ENCODE measurements around the gene BORCS5. TPM values are rescaled to one million over a fixed set of nuclear protein-coding genes. Genes with fewer than 3 reads are reported as not detected.

The BORCS5 gene
- total RNA-seq, 1 experiment from 2014 or later: 6.4 TPM

GRCh38 chr12:12392413-12392812, 35.5 kb downstream of the BORCS5 start:
- no peak overlapping the region for H3K27ac ChIP-seq (ENCODE audit: low read length)
- no peak overlapping the region for H3K9ac ChIP-seq (ENCODE audit: low read length)
- H3K4me2 ChIP-seq (ENCODE audit: low read depth, low read length, poor library complexity, severe bottlenecking): no peak overlapping the region
- H3K4me3 ChIP-seq (ENCODE audit: low read length): no peak overlapping the region
- no peak overlapping the region for H2AFZ ChIP-seq (ENCODE audit: low read length)
- no peaks in the 10 kb centered on the region for H3K9me3 ChIP-seq (ENCODE audit: low read length)
- no peaks in the 10 kb centered on the region for H4K20me1 ChIP-seq (ENCODE audit: insufficient read depth, low read depth, low read length)
- no peaks in the 10 kb centered on the region for H3K9me2 ChIP-seq (replicated peaks; ENCODE audit: insufficient read depth, low read length)
- H3K79me2 ChIP-seq (ENCODE audit: low read length): no peaks in the 10 kb centered on the region
- no peaks in the 10 kb centered on the region for H3K36me3 ChIP-seq (ENCODE audit: insufficient read depth, low read length)
- H3K4me1 ChIP-seq (ENCODE audit: low read length): no peaks in the 10 kb centered on the region
- H3K27me3 ChIP-seq (ENCODE audit: low read length): no peaks in the 10 kb centered on the region
- no peak for DNase-seq

- H3K36me3 ChIP-seq (ENCODE audit: insufficient read depth, low read length): no peaks in the 10 kb centered on the region
- H3K27me3 ChIP-seq (ENCODE audit: low read length): no peaks in the 10 kb centered on the region
- H3K4me2 ChIP-seq (ENCODE audit: low read depth, low read length, poor library complexity, severe bottlenecking): no peak overlapping the region
- no peak overlapping the region for H3K4me3 ChIP-seq (ENCODE audit: low read length)
- no peaks in the 10 kb centered on the region for H4K20me1 ChIP-seq (ENCODE audit: insufficient read depth, low read depth, low read length)
- H3K79me2 ChIP-seq (ENCODE audit: low read length): no peaks in the 10 kb centered on the region
- H3K27ac ChIP-seq (ENCODE audit: low read length): no peak overlapping the region
- H3K9ac ChIP-seq (ENCODE audit: low read length): no peak overlapping the region
- no peak overlapping the region for H2AFZ ChIP-seq (ENCODE audit: low read length)
- no peaks in the 10 kb centered on the region for H3K9me3 ChIP-seq (ENCODE audit: low read length)
- no peaks in the 10 kb centered on the region for H3K9me2 ChIP-seq (replicated peaks; ENCODE audit: insufficient read depth, low read length)
- DNase-seq: no peak
- H3K4me1 ChIP-seq (ENCODE audit: low read length): no peaks in the 10 kb centered on the region
Observed at GRCh38 chr12:12393171-12393570, 36.3 kb downstream of the BORCS5 start.

- H3K27ac ChIP-seq (ENCODE audit: low read length): no peak overlapping the region
- no peaks in the 10 kb centered on the region for H3K36me3 ChIP-seq (ENCODE audit: insufficient read depth, low read length)
- no peaks in the 10 kb centered on the region for H3K27me3 ChIP-seq (ENCODE audit: low read length)
- DNase-seq: no peak
- no peak overlapping the region for H3K4me3 ChIP-seq (ENCODE audit: low read length)
- H2AFZ ChIP-seq (ENCODE audit: low read length): no peak overlapping the region
- no peaks in the 10 kb centered on the region for H3K79me2 ChIP-seq (ENCODE audit: low read length)
- no peaks in the 10 kb centered on the region for H3K4me1 ChIP-seq (ENCODE audit: low read length)
- no peaks in the 10 kb centered on the region for H3K9me3 ChIP-seq (ENCODE audit: low read length)
- H3K9ac ChIP-seq (ENCODE audit: low read length): no peak overlapping the region
- H4K20me1 ChIP-seq (ENCODE audit: insufficient read depth, low read depth, low read length): no peaks in the 10 kb centered on the region
- no peak overlapping the region for H3K4me2 ChIP-seq (ENCODE audit: low read depth, low read length, poor library complexity, severe bottlenecking)
- no peaks in the 10 kb centered on the region for H3K9me2 ChIP-seq (replicated peaks; ENCODE audit: insufficient read depth, low read length)
Observed at GRCh38 chr12:12396694-12397093, 39.8 kb downstream of the BORCS5 start.

- Histone ChIP-seq H4K20me1 (ENCODE audit: insufficient read depth, low read depth, low read length) (no peaks in the 10 kb centered on the region), H3K4me2 (ENCODE audit: low read depth, low read length, poor library complexity, severe bottlenecking) (no peak overlapping the region), H3K36me3 (ENCODE audit: insufficient read depth, low read length) (no peaks in the 10 kb centered on the region), H3K4me3 (ENCODE audit: low read length) (no peak overlapping the region), H3K9me2 (replicated peaks; ENCODE audit: insufficient read depth, low read length) (no peaks in the 10 kb centered on the region), H2AFZ (ENCODE audit: low read length) (no peak overlapping the region), H3K9me3 (ENCODE audit: low read length) (no peaks in the 10 kb centered on the region), H3K9ac (ENCODE audit: low read length) (no peak overlapping the region), H3K27ac (ENCODE audit: low read length) (no peak overlapping the region), H3K79me2 (ENCODE audit: low read length) (no peaks in the 10 kb centered on the region), H3K27me3 (ENCODE audit: low read length) (no peaks in the 10 kb centered on the region), H3K4me1 (ENCODE audit: low read length) (no peaks in the 10 kb centered on the region)
- no peak for DNase-seq
Observed at GRCh38 chr12:12397184-12397583, 40.3 kb downstream of the BORCS5 start.

- Histone ChIP-seq H3K9me2 (replicated peaks; ENCODE audit: insufficient read depth, low read length) (no peaks in the 10 kb centered on the region), H3K36me3 (ENCODE audit: insufficient read depth, low read length) (no peaks in the 10 kb centered on the region), H2AFZ (ENCODE audit: low read length) (no peak overlapping the region), H3K4me3 (ENCODE audit: low read length) (no peak overlapping the region), H3K4me1 (ENCODE audit: low read length) (no peaks in the 10 kb centered on the region), H3K79me2 (ENCODE audit: low read length) (no peaks in the 10 kb centered on the region), H3K9me3 (ENCODE audit: low read length) (no peaks in the 10 kb centered on the region), H4K20me1 (ENCODE audit: insufficient read depth, low read depth, low read length) (no peaks in the 10 kb centered on the region), H3K27me3 (ENCODE audit: low read length) (no peaks in the 10 kb centered on the region), H3K4me2 (ENCODE audit: low read depth, low read length, poor library complexity, severe bottlenecking) (no peak overlapping the region), H3K9ac (ENCODE audit: low read length) (no peak overlapping the region), H3K27ac (ENCODE audit: low read length) (no peak overlapping the region)
- no peak for DNase-seq
Observed at GRCh38 chr12:12398026-12398859, 41.4 kb downstream of the BORCS5 start.

- Histone ChIP-seq H3K4me1 (ENCODE audit: low read length) (no peaks in the 10 kb centered on the region), H3K9ac (ENCODE audit: low read length) (no peak overlapping the region), H3K79me2 (ENCODE audit: low read length) (no peaks in the 10 kb centered on the region), H4K20me1 (ENCODE audit: insufficient read depth, low read depth, low read length) (no peaks in the 10 kb centered on the region), H2AFZ (ENCODE audit: low read length) (no peak overlapping the region), H3K9me2 (replicated peaks; ENCODE audit: insufficient read depth, low read length) (no peaks in the 10 kb centered on the region), H3K9me3 (ENCODE audit: low read length) (no peaks in the 10 kb centered on the region), H3K27me3 (ENCODE audit: low read length) (no peaks in the 10 kb centered on the region), H3K4me3 (ENCODE audit: low read length) (no peak overlapping the region), H3K27ac (ENCODE audit: low read length) (no peak overlapping the region), H3K36me3 (ENCODE audit: insufficient read depth, low read length) (no peaks in the 10 kb centered on the region), H3K4me2 (ENCODE audit: low read depth, low read length, poor library complexity, severe bottlenecking) (no peak overlapping the region)
- no peak for DNase-seq
Observed at GRCh38 chr12:12399161-12399560, 42.3 kb downstream of the BORCS5 start.

GRCh38 chr12:12399776-12400305, 43.0 kb downstream of the BORCS5 start:
- Histone ChIP-seq H3K79me2 (ENCODE audit: low read length) (no peaks in the 10 kb centered on the region), H3K36me3 (ENCODE audit: insufficient read depth, low read length) (no peaks in the 10 kb centered on the region), H3K9me3 (ENCODE audit: low read length) (no peaks in the 10 kb centered on the region), H3K4me3 (ENCODE audit: low read length) (no peak overlapping the region), H4K20me1 (ENCODE audit: insufficient read depth, low read depth, low read length) (no peaks in the 10 kb centered on the region), H3K9me2 (replicated peaks; ENCODE audit: insufficient read depth, low read length) (no peaks in the 10 kb centered on the region), H2AFZ (ENCODE audit: low read length) (no peak overlapping the region), H3K9ac (ENCODE audit: low read length) (no peak overlapping the region), H3K4me2 (ENCODE audit: low read depth, low read length, poor library complexity, severe bottlenecking) (no peak overlapping the region), H3K27me3 (ENCODE audit: low read length) (no peaks in the 10 kb centered on the region), H3K27ac (ENCODE audit: low read length) (no peak overlapping the region), H3K4me1 (ENCODE audit: low read length) (no peaks in the 10 kb centered on the region)
- DNase-seq: no peak

- no peak overlapping the region for H3K27ac ChIP-seq (ENCODE audit: low read length)
- H3K9ac ChIP-seq (ENCODE audit: low read length): no peak overlapping the region
- H2AFZ ChIP-seq (ENCODE audit: low read length): no peak overlapping the region
- H3K4me2 ChIP-seq (ENCODE audit: low read depth, low read length, poor library complexity, severe bottlenecking): no peak overlapping the region
- H4K20me1 ChIP-seq (ENCODE audit: insufficient read depth, low read depth, low read length): no peaks in the 10 kb centered on the region
- no peaks in the 10 kb centered on the region for H3K79me2 ChIP-seq (ENCODE audit: low read length)
- H3K9me3 ChIP-seq (ENCODE audit: low read length): no peaks in the 10 kb centered on the region
- H3K4me1 ChIP-seq (ENCODE audit: low read length): no peaks in the 10 kb centered on the region
- H3K27me3 ChIP-seq (ENCODE audit: low read length): no peaks in the 10 kb centered on the region
- no peak overlapping the region for H3K4me3 ChIP-seq (ENCODE audit: low read length)
- no peaks in the 10 kb centered on the region for H3K9me2 ChIP-seq (replicated peaks; ENCODE audit: insufficient read depth, low read length)
- H3K36me3 ChIP-seq (ENCODE audit: insufficient read depth, low read length): no peaks in the 10 kb centered on the region
- no peak for DNase-seq
Observed at GRCh38 chr12:12400793-12401192, 43.9 kb downstream of the BORCS5 start.

Data from Karpas-422 (cell line).